ENCODE data around the gene RHBDF1. TPM values are rescaled to one million over a fixed set of nuclear protein-coding genes. Genes with fewer than 3 reads are reported as not detected.
A peak's percentile ranks its signal among the peaks of the same experiment; 100 is the strongest.

Gene RHBDF1
- total RNA-seq, 1 experiment from 2014 or later, result 5.8 TPM

DNA sequence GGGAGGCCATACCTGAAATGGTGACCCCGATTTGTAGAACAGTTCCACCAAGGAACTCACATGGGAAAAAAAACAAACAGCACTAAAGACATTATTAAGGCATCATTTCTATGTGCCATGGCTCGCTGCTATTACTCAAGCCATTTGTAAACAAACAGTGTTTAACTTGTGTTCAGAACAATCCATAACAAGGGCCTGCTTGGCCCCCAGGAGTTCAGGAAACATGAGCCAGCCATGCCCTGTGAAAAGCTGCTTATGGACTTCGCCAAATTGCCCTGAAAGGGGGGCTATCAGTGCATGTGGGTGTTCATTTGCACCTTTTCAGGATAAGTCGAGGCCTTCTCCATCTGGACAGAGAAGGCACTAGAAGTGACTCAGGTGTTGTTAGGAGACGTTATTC is 27.0 kb downstream of the RHBDF1 start:
- Histone ChIP-seq H3K27ac (ENCODE audit: low read depth, low read length, poor library complexity, severe bottlenecking) (no peak overlapping the region), H3K27me3 (replicated peaks; ENCODE audit: insufficient read depth, low read depth, low read length, poor library complexity) (no peaks in the 10 kb centered on the region), H3K9me3 (ENCODE audit: low read depth, low read length, poor library complexity, severe bottlenecking) (no peaks in the 10 kb centered on the region), H3K36me3 (ENCODE audit: insufficient read depth, low read length, poor library complexity, severe bottlenecking) (peaks cover 30% of the 10 kb centered on the region), H3K4me3 (ENCODE audit: low read depth, low read length, poor library complexity, severe bottlenecking) (no peak overlapping the region), H3K4me1 (ENCODE audit: insufficient read depth, low read length, poor library complexity, severe bottlenecking) (no peaks in the 10 kb centered on the region)
- no peak for DNase-seq (ENCODE audit: low spot score)
- TF ChIP-seq EZH2 (IDR thresholded peaks at IDR 0.05; ENCODE audit: borderline replicate concordance, low read depth, low read length, poor library complexity, severe bottlenecking), result no peak
- TF ChIP-seq, protein P1, sequence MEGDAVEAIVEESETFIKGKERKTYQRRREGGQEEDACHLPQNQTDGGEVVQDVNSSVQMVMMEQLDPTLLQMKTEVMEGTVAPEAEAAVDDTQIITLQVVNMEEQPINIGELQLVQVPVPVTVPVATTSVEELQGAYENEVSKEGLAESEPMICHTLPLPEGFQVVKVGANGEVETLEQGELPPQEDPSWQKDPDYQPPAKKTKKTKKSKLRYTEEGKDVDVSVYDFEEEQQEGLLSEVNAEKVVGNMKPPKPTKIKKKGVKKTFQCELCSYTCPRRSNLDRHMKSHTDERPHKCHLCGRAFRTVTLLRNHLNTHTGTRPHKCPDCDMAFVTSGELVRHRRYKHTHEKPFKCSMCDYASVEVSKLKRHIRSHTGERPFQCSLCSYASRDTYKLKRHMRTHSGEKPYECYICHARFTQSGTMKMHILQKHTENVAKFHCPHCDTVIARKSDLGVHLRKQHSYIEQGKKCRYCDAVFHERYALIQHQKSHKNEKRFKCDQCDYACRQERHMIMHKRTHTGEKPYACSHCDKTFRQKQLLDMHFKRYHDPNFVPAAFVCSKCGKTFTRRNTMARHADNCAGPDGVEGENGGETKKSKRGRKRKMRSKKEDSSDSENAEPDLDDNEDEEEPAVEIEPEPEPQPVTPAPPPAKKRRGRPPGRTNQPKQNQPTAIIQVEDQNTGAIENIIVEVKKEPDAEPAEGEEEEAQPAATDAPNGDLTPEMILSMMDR (conservative IDR thresholded peaks at IDR 0.05; ENCODE audit: low read depth, low read length), result no peak
- CTCF ChIA-PET, result no interaction called here
- intact Hi-C loops (cut with micrococcal nuclease; ENCODE audit: unreplicated experiment), result no loop called here
- BruUV-seq (replicated peaks), result no TSS peak
- POLR2A ChIA-PET (ENCODE audit: low non-redundant PET), result interaction anchor here (0.5 kb wide), 1 partner anchor 307 kb away, joined by 4 read pairs; the partner anchor contains the start of gene AXIN1

- no peak for DNase-seq (ENCODE audit: low spot score)
- Histone ChIP-seq H3K4me1 (ENCODE audit: insufficient read depth, low read length, poor library complexity, severe bottlenecking) (no peaks in the 10 kb centered on the region), H3K27me3 (replicated peaks; ENCODE audit: insufficient read depth, low read depth, low read length, poor library complexity) (no peaks in the 10 kb centered on the region), H3K9me3 (ENCODE audit: low read depth, low read length, poor library complexity, severe bottlenecking) (no peaks in the 10 kb centered on the region), H3K36me3 (ENCODE audit: insufficient read depth, low read length, poor library complexity, severe bottlenecking) (peaks cover 25% of the 10 kb centered on the region), H3K27ac (ENCODE audit: low read depth, low read length, poor library complexity, severe bottlenecking) (no peak overlapping the region), H3K4me3 (ENCODE audit: low read depth, low read length, poor library complexity, severe bottlenecking) (no peak overlapping the region)
- TF ChIP-seq EZH2 (IDR thresholded peaks at IDR 0.05; ENCODE audit: borderline replicate concordance, low read depth, low read length, poor library complexity, severe bottlenecking), result no peak
- TF ChIP-seq, protein P1 (conservative IDR thresholded peaks at IDR 0.05; ENCODE audit: low read depth, low read length), result no peak
- ChIA-PET CTCF (interaction anchor here (0.6 kb wide), 1 partner anchor 357 kb away, joined by 3 read pairs; the partner anchor contains the start of gene DECR2), POLR2A (ENCODE audit: low non-redundant PET) (no interaction called here)
- TSS peak; percentile 15 for BruUV-seq (replicated peaks)
- intact Hi-C loops (cut with micrococcal nuclease; ENCODE audit: unreplicated experiment), result no loop called here
These were observed 27.8 kb downstream of the RHBDF1 start for GRCh38 chr16:44655-45054.

- ChIA-PET CTCF (interaction anchor here (0.7 kb wide), 1 partner anchor 319 kb away, joined by 3 read pairs; no protein-coding TSS in a partner anchor), POLR2A (ENCODE audit: low non-redundant PET) (no interaction called here)
- no TSS peak for BruUV-seq (replicated peaks)
- Histone ChIP-seq H3K27me3 (replicated peaks; ENCODE audit: insufficient read depth, low read depth, low read length, poor library complexity) (no peaks in the 10 kb centered on the region), H3K4me1 (ENCODE audit: insufficient read depth, low read length, poor library complexity, severe bottlenecking) (no peaks in the 10 kb centered on the region), H3K9me3 (ENCODE audit: low read depth, low read length, poor library complexity, severe bottlenecking) (no peaks in the 10 kb centered on the region), H3K27ac (ENCODE audit: low read depth, low read length, poor library complexity, severe bottlenecking) (no peak overlapping the region), H3K4me3 (ENCODE audit: low read depth, low read length, poor library complexity, severe bottlenecking) (no peak overlapping the region), H3K36me3 (ENCODE audit: insufficient read depth, low read length, poor library complexity, severe bottlenecking) (peaks cover 25% of the 10 kb centered on the region)
- DNase-seq (ENCODE audit: low spot score), result no peak
- intact Hi-C loops (cut with micrococcal nuclease; ENCODE audit: unreplicated experiment), result no loop called here
- TF ChIP-seq EZH2 (IDR thresholded peaks at IDR 0.05; ENCODE audit: borderline replicate concordance, low read depth, low read length, poor library complexity, severe bottlenecking), result no peak
- TF ChIP-seq, protein P1 (conservative IDR thresholded peaks at IDR 0.05; ENCODE audit: low read depth, low read length), result no peak
These were observed 29.1 kb downstream of the RHBDF1 start for GRCh38 chr16:43294-43693.
